T-cell (primary cell): ENCODE measurements around the gene SLC24A3. TPM values are rescaled to one million over a fixed set of nuclear protein-coding genes. Genes with fewer than 3 reads are reported as not detected.

ENCODE experiments used
- ATAC-seq, 4 experiments: fragments of 200-7000 bp in 3 of 4; fragments of 150-1000 bp in 1 of 4; cut with Tn5 transposase; replicated peaks in 1 of 4; 1 replicate in 3 of 4; 2 replicates in 1 of 4; pipeline ENCODE4 v1.10.0; 2021; ENCODE audit warnings: moderate library complexity in 3 of 4, mild to moderate bottlenecking in 2 of 4, moderate number of reproducible peaks in 1 of 4
- CTCF ChIA-PET, 2 donors: fragments of 300-600 bp; sonication (Branson Sonifier 250); formaldehyde crosslinking; loops; one replicate each; lab custom pipeline; 2022; ENCODE audit warnings: antibody characterized with exemption in 2 of 2; lab: Charles Lee
- POLR2A ChIA-PET, 2 donors: fragments of 300-600 bp; sonication (Branson Sonifier 250); formaldehyde crosslinking; loops; one replicate each; lab custom pipeline; 2022; ENCODE audit warnings: antibody characterized with exemption in 2 of 2; lab: Charles Lee
- DNase-seq, 35 experiments: peaks; one replicate each; pipeline versions ENCODE4 v3.0.0 to v3.0.0-alpha.2; 2013 to 2023
- H3K27ac ChIP-seq: one replicate; pipeline ENCODE4 v1.5.1; 2013; ENCODE audit warnings: low read length
- H3K27me3 ChIP-seq, 2 experiments: replicated peaks in 1 of 2; 1 replicate in 1 of 2; 2 replicates in 1 of 2; pipeline versions ENCODE4 v1.6.1 to v1.7.0; 2013; ENCODE audit warnings: low read length in 1 of 2, mixed read lengths in 1 of 2; ENCODE audit not compliant: control insufficient read depth in 2 of 2, insufficient read depth in 2 of 2; ENCODE audit errors: extremely low read depth in 1 of 2
- H3K36me3 ChIP-seq, 2 donors: 1 replicate in 1 of 2; 2 replicates in 1 of 2; pipeline versions ENCODE4 v1.6.1 to v1.7.0; 2013; ENCODE audit warnings: low read length in 1 of 2; ENCODE audit not compliant: control insufficient read depth in 2 of 2, insufficient read depth in 1 of 2; ENCODE audit errors: extremely low read depth in 1 of 2
- H3K4me1 ChIP-seq, 2 experiments: 1 replicate in 1 of 2; 2 replicates in 1 of 2; pipeline versions ENCODE4 v1.6.1 to v1.7.0; 2013; ENCODE audit warnings: low read length in 2 of 2, mixed read lengths in 1 of 2; ENCODE audit not compliant: insufficient read depth in 2 of 2, control insufficient read depth in 1 of 2; ENCODE audit errors: extremely low read depth in 1 of 2
- H3K4me3 ChIP-seq, 2 donors: 1 replicate in 1 of 2; 2 replicates in 1 of 2; pipeline versions ENCODE4 v1.5.1 to v1.7.0; 2013; ENCODE audit warnings: mild to moderate bottlenecking in 2 of 2, low read length in 1 of 2, moderate library complexity in 1 of 2; ENCODE audit not compliant: control insufficient read depth in 1 of 2; ENCODE audit errors: extremely low read depth in 1 of 2
- H3K9me3 ChIP-seq: 2 replicates; pipeline ENCODE4 v1.7.0; 2013
- H3K27ac Mint-ChIP-seq, 2 donors: one replicate each; pipeline ENCODE4 v1.8.0; 2020 to 2021; ENCODE audit warnings: mild to moderate bottlenecking in 2 of 2, mixed read lengths in 2 of 2
- H3K27me3 Mint-ChIP-seq, 2 donors: one replicate each; pipeline ENCODE4 v1.8.0; 2021 to 2022; ENCODE audit warnings: mixed read lengths in 2 of 2
- H3K36me3 Mint-ChIP-seq: one replicate; pipeline ENCODE4 v1.8.0; 2021; ENCODE audit warnings: mixed read lengths
- H3K4me1 Mint-ChIP-seq, 3 donors: one replicate each; pipeline ENCODE4 v1.8.0; 2020 to 2022; ENCODE audit warnings: mixed read lengths in 3 of 3, mild to moderate bottlenecking in 1 of 3
- H3K4me3 Mint-ChIP-seq, 3 donors: one replicate each; pipeline ENCODE4 v1.8.0; 2020 to 2022; ENCODE audit warnings: mild to moderate bottlenecking in 3 of 3, mixed read lengths in 3 of 3, moderate library complexity in 3 of 3
- H3K9me3 Mint-ChIP-seq, 3 donors: one replicate each; pipeline ENCODE4 v1.8.0; 2020 to 2022; ENCODE audit warnings: mixed read lengths in 3 of 3
- WGBS: methylation state at CpG from one replicate; pipeline ENCODE4 v1.1.5; 2013; ENCODE audit warnings: missing lambda C conversion rate; ENCODE audit not compliant: insufficient coverage; 5-methylcytosine and 5-hydroxymethylcytosine counted together
- total RNA-seq, 35 experiments: library from RNA in 6 of 35; stranded (reverse) in 6 of 35; fragments of 120-200 nt in 1 of 35; gene quantifications; one replicate each; pipeline versions ENCODE4 v1.2.1 to v1.2.4 and lab custom pipeline; 2013 to 2026

Gene SLC24A3
- total RNA-seq, 5 donors from 2014 or later (not counting 1 experiment from before 2014, with no cell fraction given), result 0.06 to 0.25 (median 0.12) TPM

DNA sequence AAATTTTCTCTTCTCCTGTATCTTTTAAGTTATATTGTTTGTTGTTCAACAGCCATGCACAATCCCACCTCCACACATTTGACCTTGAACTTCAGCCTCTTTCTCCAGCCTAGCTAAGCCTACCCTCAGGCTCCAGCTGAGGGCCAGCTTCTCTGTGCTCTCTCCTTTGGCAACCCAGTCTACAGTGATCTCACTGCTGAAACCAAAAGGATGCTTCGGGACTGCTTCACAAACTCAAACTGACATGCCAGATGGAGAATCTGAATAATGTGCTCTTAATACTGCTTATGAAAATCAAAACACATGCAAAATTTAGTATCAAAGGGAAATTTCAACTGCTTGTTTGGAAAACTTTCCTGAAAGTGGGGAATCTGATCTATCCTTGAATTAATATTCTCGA lies 529.5 kb downstream of the SLC24A3 start:
- H3K4me1 Mint-ChIP-seq, result no peaks in the 10 kb centered on the region
- CTCF ChIA-PET, result interaction anchor here in 1 of 2 donors (0.6 kb wide), 1 partner anchor 35 kb away, joined by 4 read pairs; no protein-coding TSS in a partner anchor
- no CpG with 5 or more reads among the region's 2 CpGs for WGBS
- DNase-seq (no peak), ATAC-seq (no peak)
- H3K4me1 ChIP-seq, result no peaks in the 10 kb centered on the region
- no peak overlapping the region for H3K4me3 ChIP-seq
- peaks cover 0 to 14% of the 10 kb centered on the region in 2 experiments for H3K27me3 ChIP-seq
- H3K27ac ChIP-seq, result no peak overlapping the region
- H3K27ac Mint-ChIP-seq, result no peak overlapping the region
- H3K27me3 Mint-ChIP-seq, result peaks cover 11% of the 10 kb centered on the region in 2 donors
- H3K9me3 Mint-ChIP-seq, result peaks cover 0 to 8% (median 7%) of the 10 kb centered on the region in 3 donors
- no peak overlapping the region for H3K4me3 Mint-ChIP-seq
- H3K9me3 ChIP-seq, result no peaks in the 10 kb centered on the region
- H3K36me3 ChIP-seq, result no peaks in the 10 kb centered on the region
- POLR2A ChIA-PET, result no interaction called here
- H3K36me3 Mint-ChIP-seq, result no peaks in the 10 kb centered on the region

DNA sequence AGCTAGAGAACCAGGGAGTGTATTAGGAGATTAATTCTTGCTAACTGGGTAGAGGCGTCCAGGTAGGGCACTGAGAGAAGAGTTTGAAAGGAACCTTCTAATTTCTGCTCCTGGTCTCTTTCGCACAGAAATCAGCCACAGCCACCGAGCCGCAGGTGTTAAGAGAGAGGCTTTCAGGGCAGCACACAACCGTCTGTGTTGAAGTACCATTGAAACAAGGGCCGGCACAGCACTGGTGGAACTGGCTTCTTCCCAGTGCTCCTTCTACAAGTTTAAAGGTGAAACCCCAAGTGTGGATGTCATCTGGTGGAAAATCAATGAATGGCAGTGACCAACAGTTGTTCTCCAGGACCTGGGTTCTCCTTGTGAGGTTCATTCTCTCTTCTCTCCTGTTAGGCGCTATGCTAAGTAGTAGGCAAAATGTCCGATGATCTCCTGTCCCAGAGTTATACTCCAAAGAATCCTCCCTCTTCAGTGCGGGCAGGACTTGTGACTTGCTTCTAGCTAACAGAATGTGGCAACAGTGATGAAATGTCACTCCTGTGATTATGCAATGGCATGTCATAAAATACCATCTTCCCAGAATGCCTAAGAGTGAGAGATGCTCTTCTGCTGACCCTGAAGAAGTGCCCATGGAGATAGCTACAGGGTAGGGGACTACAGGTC lies 530.7 kb downstream of the SLC24A3 start:
- POLR2A ChIA-PET, result no interaction called here
- Histone ChIP-seq H3K4me3 (no peak overlapping the region), H3K9me3 (no peaks in the 10 kb centered on the region)

DNA sequence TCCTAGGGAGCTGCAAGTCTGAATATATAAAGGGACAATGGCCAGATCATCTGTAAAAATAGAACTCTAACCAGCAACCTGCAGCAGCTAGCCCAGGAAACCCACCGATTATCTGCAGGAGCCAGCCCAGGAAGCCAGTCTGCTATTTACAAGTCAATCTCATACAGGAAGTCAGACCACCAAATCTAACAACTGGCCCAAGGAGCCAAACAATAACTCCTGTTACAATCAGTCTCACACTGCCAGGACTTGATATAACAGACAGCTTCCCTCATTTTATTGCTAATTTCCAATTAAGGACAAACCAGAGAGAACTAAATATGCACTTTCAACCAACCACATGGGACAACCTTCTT lies 531.2 kb downstream of the SLC24A3 start:
- ATAC-seq (no peak), DNase-seq (no peak)
- CTCF ChIA-PET, result no interaction called here
- no peak overlapping the region for H3K4me3 Mint-ChIP-seq
- no peaks in the 10 kb centered on the region for H3K4me1 ChIP-seq
- WGBS, result 0% methylated on average over 1 of the region's 1 CpG
- no peak overlapping the region for H3K27ac Mint-ChIP-seq
- H3K27ac ChIP-seq, result no peak overlapping the region
- POLR2A ChIA-PET, result no interaction called here
- peaks cover 0 to 14% of the 10 kb centered on the region in 2 experiments for H3K27me3 ChIP-seq
- H3K9me3 Mint-ChIP-seq, result peaks cover 0 to 14% (median 7%) of the 10 kb centered on the region in 3 donors
- no peaks in the 10 kb centered on the region for H3K36me3 Mint-ChIP-seq
- H3K27me3 Mint-ChIP-seq, result peaks cover 14% of the 10 kb centered on the region in 2 donors
- H3K36me3 ChIP-seq, result no peaks in the 10 kb centered on the region
- no peaks in the 10 kb centered on the region for H3K9me3 ChIP-seq
- H3K4me3 ChIP-seq, result no peak overlapping the region
- H3K4me1 Mint-ChIP-seq, result no peaks in the 10 kb centered on the region

More for the DNA sequence above, 530.7 kb downstream of the SLC24A3 start:
- H3K36me3 Mint-ChIP-seq, result no peaks in the 10 kb centered on the region
- H3K9me3 Mint-ChIP-seq, result peaks cover 0 to 14% (median 7%) of the 10 kb centered on the region in 3 donors
- H3K27me3 Mint-ChIP-seq, result peaks cover 11% of the 10 kb centered on the region in 2 donors
- Histone ChIP-seq H3K4me1 (no peaks in the 10 kb centered on the region), H3K27me3 (peaks cover 0 to 14% of the 10 kb centered on the region in 2 experiments), H3K27ac (no peak overlapping the region), H3K36me3 (no peaks in the 10 kb centered on the region)
- ATAC-seq (no peak), DNase-seq (no peak)
- H3K4me1 Mint-ChIP-seq, result no peaks in the 10 kb centered on the region
- H3K4me3 Mint-ChIP-seq, result no peak overlapping the region
- CTCF ChIA-PET, result no interaction called here
- H3K27ac Mint-ChIP-seq, result no peak overlapping the region
- WGBS, result 88% methylated on average over 6 of the region's 9 CpGs

DNA sequence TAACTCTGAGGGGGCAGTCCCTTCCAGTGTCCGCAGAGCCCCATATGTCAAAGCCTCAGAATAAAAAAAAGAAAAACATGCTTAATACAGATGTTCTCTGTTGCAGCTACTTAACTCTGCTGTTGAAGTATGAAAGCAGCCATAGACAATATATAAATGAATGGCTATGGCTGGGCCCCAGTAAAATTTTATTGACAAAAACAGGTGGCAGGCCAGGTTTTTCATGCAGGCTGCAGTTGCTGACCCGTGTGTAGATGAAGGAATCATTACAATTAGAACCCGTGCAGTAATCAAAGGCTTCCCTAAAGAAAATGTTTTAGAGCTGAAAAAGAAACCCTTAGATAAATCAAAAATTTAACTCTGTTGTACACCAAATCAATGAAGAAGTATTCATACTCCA lies 532.7 kb downstream of the SLC24A3 start:
- no peaks in the 10 kb centered on the region for H3K9me3 ChIP-seq
- peaks cover 15 to 16% of the 10 kb centered on the region in 2 donors for H3K27me3 Mint-ChIP-seq
- POLR2A ChIA-PET, result no interaction called here
- H3K4me3 Mint-ChIP-seq, result no peak overlapping the region
- no peak overlapping the region for H3K27ac Mint-ChIP-seq
- peaks cover 0 to 2% of the 10 kb centered on the region in 2 experiments for H3K27me3 ChIP-seq
- H3K27ac ChIP-seq, result no peak overlapping the region
- no peaks in the 10 kb centered on the region for H3K36me3 Mint-ChIP-seq
- no CpG with 5 or more reads among the region's 3 CpGs for WGBS
- H3K9me3 Mint-ChIP-seq, result peaks cover 0 to 14% (median 7%) of the 10 kb centered on the region in 3 donors
- CTCF ChIA-PET, result no interaction called here
- no peak for DNase-seq
- no peaks in the 10 kb centered on the region for H3K4me1 Mint-ChIP-seq
- H3K4me3 ChIP-seq, result no peak overlapping the region
- no peaks in the 10 kb centered on the region for H3K4me1 ChIP-seq
- no peak for ATAC-seq
- H3K36me3 ChIP-seq, result no peaks in the 10 kb centered on the region

DNA sequence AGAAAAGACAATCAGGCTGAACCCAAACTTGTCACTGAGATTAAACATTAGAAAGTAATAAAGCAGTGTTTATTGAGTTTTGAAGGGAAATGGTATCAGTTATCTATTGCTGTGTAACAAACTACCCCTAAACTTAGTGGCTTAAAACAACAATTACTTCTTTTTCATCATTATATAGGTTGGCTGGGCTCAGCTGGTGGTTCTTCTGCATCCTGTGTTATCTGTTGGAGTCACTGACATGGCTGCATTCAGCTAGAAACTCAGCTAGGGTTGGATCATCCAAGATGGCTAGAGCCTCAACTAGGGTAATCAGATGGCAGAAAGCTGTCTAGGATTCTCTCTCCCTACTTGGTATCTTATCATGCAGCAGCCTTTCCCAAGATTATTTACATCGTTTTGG lies 533.1 kb downstream of the SLC24A3 start:
- Histone ChIP-seq H3K9me3 (no peaks in the 10 kb centered on the region), H3K27ac (no peak overlapping the region), H3K27me3 (peaks cover 0 to 2% of the 10 kb centered on the region in 2 experiments), H3K36me3 (no peaks in the 10 kb centered on the region), H3K4me1 (no peaks in the 10 kb centered on the region), H3K4me3 (no peak overlapping the region)
- CTCF ChIA-PET, result no interaction called here
- ATAC-seq (no peak), DNase-seq (no peak)
- Mint-ChIP-seq H3K36me3 (no peaks in the 10 kb centered on the region), H3K27ac (no peak overlapping the region), H3K4me3 (no peak overlapping the region), H3K27me3 (peaks cover 15 to 16% of the 10 kb centered on the region in 2 donors), H3K4me1 (no peaks in the 10 kb centered on the region), H3K9me3 (peaks cover 0 to 14% (median 7%) of the 10 kb centered on the region in 3 donors)
- no CpG with 5 or more reads among the region's 1 CpG for WGBS
- POLR2A ChIA-PET, result no interaction called here

DNA sequence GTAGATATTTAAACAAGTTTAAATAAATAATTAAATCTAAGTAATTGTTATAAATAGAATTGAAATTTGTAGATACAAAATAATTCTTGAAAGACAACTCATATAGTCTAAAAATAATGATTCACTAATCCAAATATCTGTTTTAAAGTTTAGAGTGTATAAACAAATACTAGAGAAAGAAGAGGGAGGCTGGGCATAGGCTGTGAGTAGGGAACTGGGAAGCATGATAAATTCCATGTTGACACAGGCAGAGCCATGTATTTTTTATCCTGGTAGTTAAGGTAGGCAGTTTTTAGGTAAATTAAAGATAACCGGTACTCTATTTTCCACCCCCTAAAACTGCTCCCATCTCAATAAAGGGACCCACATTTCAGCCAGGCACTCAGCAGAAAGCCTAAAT lies 534.0 kb downstream of the SLC24A3 start:
- Histone ChIP-seq H3K36me3 (no peaks in the 10 kb centered on the region), H3K4me1 (no peaks in the 10 kb centered on the region), H3K27ac (no peak overlapping the region), H3K27me3 (peaks cover 0 to 2% of the 10 kb centered on the region in 2 experiments), H3K4me3 (no peak overlapping the region), H3K9me3 (no peaks in the 10 kb centered on the region)
- no peak overlapping the region for H3K4me3 Mint-ChIP-seq
- ATAC-seq, result no peak
- no CpG with 5 or more reads among the region's 1 CpG for WGBS
- ChIA-PET CTCF (no interaction called here), POLR2A (no interaction called here)
- no peak overlapping the region for H3K27ac Mint-ChIP-seq
- no peak for DNase-seq
- no peaks in the 10 kb centered on the region for H3K36me3 Mint-ChIP-seq
- H3K9me3 Mint-ChIP-seq, result peaks cover 0 to 14% (median 7%) of the 10 kb centered on the region in 3 donors
- H3K27me3 Mint-ChIP-seq, result peaks cover 8 to 12% of the 10 kb centered on the region in 2 donors
- no peaks in the 10 kb centered on the region for H3K4me1 Mint-ChIP-seq
